ENCODE data around the gene NOTUM.

NOTUM gene

GRCh38 chr17:81905424-81905875, 55.5 kb downstream of the NOTUM start:
- TF ChIP-seq CTCF (IDR thresholded peaks at IDR 0.05; ENCODE audit: low read depth, low read length) = no peak
- no peak overlapping the region for H3K4me3 ChIP-seq (ENCODE audit: low read depth, low read length)

GRCh38 chr17:81904600-81905423, 56.2 kb downstream of the NOTUM start:
- no peak overlapping the region for H3K4me3 ChIP-seq (ENCODE audit: low read depth, low read length)
- no peak for TF ChIP-seq CTCF (IDR thresholded peaks at IDR 0.05; ENCODE audit: low read depth, low read length)

- TF ChIP-seq CTCF (IDR thresholded peaks at IDR 0.05; ENCODE audit: low read depth, low read length) = no peak
- no peak overlapping the region for H3K4me3 ChIP-seq (ENCODE audit: low read depth, low read length)
Observed at GRCh38 chr17:81903896-81904599, 56.9 kb downstream of the NOTUM start.

DNA sequence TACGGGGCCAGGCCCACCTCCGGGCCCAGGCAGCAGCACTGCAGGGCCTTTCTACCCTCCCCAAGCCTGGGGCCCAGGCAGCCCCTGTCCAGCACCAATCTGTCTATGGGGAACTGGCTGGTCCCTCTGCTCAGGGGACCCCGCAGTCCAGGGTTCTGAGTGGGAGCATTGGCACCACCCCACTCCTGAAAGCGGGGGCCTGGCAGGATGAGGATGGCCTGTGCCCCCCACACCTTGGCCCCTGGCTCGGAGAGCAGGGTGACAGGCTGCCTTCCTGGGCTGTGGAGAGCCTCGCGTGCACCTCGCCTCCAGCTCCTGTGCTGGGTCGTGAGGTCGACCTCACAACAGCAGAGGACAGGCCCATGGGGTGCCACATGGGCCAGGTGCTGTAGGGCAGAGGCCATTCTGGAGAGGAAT, 57.6 kb downstream of the NOTUM start:
- no peak overlapping the region for H3K4me3 ChIP-seq (ENCODE audit: low read depth, low read length)
- no peak for TF ChIP-seq CTCF (IDR thresholded peaks at IDR 0.05; ENCODE audit: low read depth, low read length)

DNA sequence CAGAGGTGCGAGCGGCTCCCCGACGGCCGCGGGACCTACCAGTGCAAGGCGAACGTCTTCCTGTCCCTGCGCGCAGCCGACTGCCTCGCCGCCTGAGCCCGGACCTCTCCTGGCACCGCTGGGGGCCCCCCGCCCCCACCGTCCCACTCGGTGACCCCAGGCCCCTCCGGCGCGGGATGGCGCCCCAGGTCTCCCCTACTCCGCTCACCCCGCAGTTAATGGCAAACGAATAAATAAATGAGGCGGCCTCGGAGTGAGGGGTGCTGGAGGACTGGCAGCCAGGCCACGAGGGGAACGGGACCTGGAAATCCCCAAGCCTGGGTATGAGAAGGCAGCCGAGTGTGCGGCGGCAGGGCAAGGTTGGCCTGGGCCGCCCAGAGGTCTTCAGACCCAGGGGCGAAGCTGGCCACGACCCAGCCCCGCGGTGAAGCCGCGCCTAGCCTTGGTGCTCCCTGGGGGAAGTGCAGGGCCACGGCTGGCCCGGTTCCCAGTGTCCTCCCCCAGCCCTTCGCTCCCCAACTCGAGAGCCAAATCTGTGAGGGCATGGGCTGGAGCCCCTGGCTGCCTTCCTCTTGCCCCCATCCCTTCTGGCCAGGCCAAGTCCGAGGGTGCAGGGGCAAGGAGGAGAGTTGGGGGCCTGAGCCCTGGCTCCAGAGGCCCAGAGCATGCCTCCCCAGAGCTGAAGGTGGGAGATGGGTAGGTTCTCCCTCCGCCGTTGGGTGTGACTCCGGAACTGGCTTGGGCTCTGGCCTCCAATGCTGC, 58.2 kb downstream of the NOTUM start:
- H3K4me3 ChIP-seq (ENCODE audit: low read depth, low read length) = no peak overlapping the region
- no peak for TF ChIP-seq CTCF (IDR thresholded peaks at IDR 0.05; ENCODE audit: low read depth, low read length)
